ENCODE measurements around the gene ATL3.
"Not testable (repeated sequence)": the region's sequence is repeated elsewhere in the genome, so short reads cannot be mapped to it uniquely, and the experiment has no call there.

Gene ATL3

GRCh38 chr11:63621071-63621470 lies 50.1 kb downstream of the ATL3 start:
- no peak for TF ChIP-seq GATA1 (IDR thresholded peaks at IDR 0.05; ENCODE audit: low read depth, low read length)
- DNase-seq: no peak

- TF ChIP-seq POLR2A (IDR thresholded peaks at IDR 0.05; ENCODE audit: low read length) (no peak), GATA1 (IDR thresholded peaks at IDR 0.05; ENCODE audit: low read depth, low read length) (no peak)
- no peak for DNase-seq
Observed at GRCh38 chr11:63619967-63620366, 51.2 kb downstream of the ATL3 start.

GRCh38 chr11:63617686-63618085 lies 53.5 kb downstream of the ATL3 start:
- DNase-seq: not testable (repeated sequence)

GRCh38 chr11:63616953-63617352 lies 54.2 kb downstream of the ATL3 start:
- TF ChIP-seq GATA1 (IDR thresholded peaks at IDR 0.05; ENCODE audit: low read depth, low read length) (no peak), POLR2A (IDR thresholded peaks at IDR 0.05; ENCODE audit: low read length) (no peak)

DNA sequence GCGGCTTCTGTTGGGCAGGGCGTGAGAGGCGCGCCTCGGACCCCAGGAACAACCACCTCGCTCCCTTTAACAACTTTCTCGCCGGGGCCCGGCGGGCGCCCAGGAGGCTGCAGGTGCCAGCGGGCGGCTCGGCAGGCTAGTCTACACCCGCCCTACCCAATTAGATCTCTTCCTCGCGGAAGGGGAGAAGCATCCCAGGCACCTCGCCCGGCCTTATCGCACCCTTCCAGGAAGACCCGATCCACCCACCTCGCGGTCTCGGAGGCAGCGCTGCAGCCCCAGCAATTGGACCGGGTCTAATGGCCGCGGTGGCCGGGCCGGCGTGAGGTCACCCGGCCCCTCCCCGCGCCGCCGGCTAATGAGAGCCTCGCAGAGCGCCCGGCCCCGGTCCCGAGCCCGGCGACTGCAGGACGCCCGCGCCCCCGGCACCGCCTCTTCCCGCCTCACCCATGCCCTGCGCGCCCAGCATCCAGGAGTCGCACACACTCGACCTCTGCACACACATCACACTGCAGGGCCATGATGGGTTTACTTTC lies 57.0 kb downstream of the ATL3 start, which contains the start of gene PLAAT3:
Gene PLAAT3, minus strand, starts transcription at position 298 of the 536 bp plus-strand sequence. CDS start 419 bp downstream, outside the sequence.
- DNase-seq: peak; percentile 86 to 88
- TF ChIP-seq GATA1 (IDR thresholded peaks at IDR 0.05; ENCODE audit: low read depth, low read length) (no peak), POLR2A (IDR thresholded peaks at IDR 0.05; ENCODE audit: low read length) (no peak)

More at GRCh38 chr11:63616953-63617352, 54.2 kb downstream of the ATL3 start:
- DNase-seq: no peak

DNA sequence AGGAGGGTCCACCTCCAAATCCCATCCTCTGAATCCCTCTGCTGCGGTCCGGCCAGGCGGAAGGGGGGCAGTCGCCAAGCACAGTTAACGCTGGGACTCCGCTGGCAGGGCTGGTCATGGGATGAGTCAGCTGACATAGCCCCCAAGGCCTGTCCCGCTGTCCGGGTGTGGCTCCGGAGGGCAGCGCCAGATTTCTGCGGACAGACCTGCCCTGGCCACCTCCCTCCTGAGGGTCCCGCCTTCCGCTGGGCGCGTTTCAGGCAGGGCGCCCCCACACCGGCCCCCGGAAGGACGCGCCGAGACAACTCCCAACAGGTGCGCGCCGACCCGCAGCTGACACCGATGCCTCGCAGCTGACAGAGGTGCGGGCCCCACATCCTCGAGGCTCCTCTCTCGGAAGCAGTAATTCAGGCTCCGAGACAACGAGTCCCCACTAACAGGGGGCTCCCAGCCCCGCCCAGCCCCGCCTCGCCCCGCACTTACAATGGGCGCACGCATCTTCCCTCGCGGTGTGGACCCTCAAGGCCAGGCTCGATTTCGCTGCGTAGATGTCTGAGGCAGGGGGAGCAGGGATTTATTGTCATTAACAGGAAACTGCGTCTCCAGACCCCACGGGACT lies 57.5 kb downstream of the ATL3 start:
- no peak for TF ChIP-seq GATA1 (IDR thresholded peaks at IDR 0.05; ENCODE audit: low read depth, low read length)
- TF ChIP-seq POLR2A (IDR thresholded peaks at IDR 0.05; ENCODE audit: low read length): no peak
- DNase-seq: peak in 1 of 2 experiments; percentile 45

DNA sequence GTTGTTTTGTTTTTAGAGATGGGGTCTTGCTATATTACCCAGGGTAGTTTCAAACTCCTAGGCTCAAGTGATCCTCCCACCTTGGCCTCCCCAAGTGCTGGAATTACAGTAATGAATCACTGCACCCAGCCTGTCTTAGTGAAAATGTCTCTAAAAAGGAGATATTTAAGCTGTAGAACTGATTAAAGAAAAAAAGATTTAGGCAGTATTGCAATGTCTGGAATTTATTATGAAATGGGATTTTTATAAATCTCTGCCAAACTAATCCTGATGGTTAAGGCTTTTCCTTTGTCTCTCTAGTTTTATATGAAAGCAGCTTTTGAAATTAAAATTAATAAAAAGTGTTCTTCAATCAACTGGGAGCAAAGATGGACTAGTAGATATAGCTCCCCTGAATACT lies 59.0 kb downstream of the ATL3 start:
- DNase-seq: no peak
- no peak for TF ChIP-seq GATA1 (IDR thresholded peaks at IDR 0.05; ENCODE audit: low read depth, low read length)
- TF ChIP-seq POLR2A (IDR thresholded peaks at IDR 0.05; ENCODE audit: low read length): no peak

- DNase-seq: no peak
- TF ChIP-seq POLR2A (IDR thresholded peaks at IDR 0.05; ENCODE audit: low read length) (no peak), GATA1 (IDR thresholded peaks at IDR 0.05; ENCODE audit: low read depth, low read length) (no peak)
Observed at GRCh38 chr11:63611395-63611747, 59.8 kb downstream of the ATL3 start.

DNA sequence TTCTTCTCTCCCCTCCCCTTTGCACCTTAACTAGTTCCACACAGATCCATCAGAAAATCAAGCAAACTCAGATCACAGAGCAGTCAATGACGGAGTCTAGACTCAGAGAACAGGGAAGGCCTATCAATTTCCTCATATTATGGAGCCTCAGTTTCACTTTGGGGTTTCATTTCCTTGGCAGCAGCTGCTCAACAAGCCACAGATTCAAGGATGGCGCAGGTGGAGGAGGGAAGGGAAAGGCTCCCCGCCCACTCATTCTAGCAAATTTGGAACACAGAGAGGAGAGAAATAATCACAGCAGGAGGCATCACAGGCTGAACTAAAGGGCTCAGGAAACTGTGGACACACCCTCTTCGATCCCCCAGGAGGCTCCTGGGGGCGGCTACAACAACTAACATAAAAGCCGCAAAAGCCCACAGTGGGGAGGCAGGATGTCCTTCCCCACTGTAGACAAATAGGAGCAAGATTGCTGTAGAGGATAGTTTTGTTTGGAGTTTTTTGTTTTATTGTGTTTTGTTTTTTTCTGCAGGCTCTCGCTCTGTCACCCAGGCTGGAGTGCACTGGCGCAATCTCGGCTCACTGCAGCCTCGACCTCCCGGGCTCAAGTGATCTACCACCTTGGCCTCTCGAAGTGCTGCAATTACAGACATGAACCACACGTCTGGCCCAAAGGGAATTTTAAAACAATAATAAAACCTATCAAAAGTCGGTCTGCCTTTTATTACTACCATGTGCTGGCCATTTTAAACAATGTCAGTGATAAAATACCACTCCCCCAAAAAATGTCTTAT lies 60.4 kb downstream of the ATL3 start:
- DNase-seq: no peak
- TF ChIP-seq POLR2A (IDR thresholded peaks at IDR 0.05; ENCODE audit: low read length) (no peak), GATA1 (IDR thresholded peaks at IDR 0.05; ENCODE audit: low read depth, low read length) (no peak)

- DNase-seq: no peak
- TF ChIP-seq POLR2A (IDR thresholded peaks at IDR 0.05; ENCODE audit: low read length): no peak
- no peak for TF ChIP-seq GATA1 (IDR thresholded peaks at IDR 0.05; ENCODE audit: low read depth, low read length)
Observed at GRCh38 chr11:63609971-63610580, 61.1 kb downstream of the ATL3 start.

DNA sequence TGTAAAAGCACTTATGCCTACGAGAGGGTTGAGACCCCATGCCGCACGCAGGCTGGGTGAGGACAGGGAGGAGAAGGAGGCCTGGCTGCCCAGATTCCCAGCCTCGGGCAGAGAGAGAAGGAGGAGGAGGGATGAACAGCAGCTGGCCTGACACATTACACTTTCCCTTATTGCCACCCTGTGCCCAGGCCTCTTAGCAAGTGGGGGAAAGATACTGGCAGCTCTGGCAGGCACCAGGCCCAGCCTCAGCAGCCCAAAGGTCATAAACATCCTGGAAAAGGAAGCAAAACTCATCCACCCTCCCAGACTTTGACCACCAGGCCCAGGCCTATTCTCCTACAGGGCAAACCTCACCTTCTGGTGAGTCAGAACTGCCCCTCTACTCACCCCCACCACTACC lies 61.6 kb downstream of the ATL3 start:
- DNase-seq: no peak
- TF ChIP-seq POLR2A (IDR thresholded peaks at IDR 0.05; ENCODE audit: low read length) (no peak), GATA1 (IDR thresholded peaks at IDR 0.05; ENCODE audit: low read depth, low read length) (no peak)

DNA sequence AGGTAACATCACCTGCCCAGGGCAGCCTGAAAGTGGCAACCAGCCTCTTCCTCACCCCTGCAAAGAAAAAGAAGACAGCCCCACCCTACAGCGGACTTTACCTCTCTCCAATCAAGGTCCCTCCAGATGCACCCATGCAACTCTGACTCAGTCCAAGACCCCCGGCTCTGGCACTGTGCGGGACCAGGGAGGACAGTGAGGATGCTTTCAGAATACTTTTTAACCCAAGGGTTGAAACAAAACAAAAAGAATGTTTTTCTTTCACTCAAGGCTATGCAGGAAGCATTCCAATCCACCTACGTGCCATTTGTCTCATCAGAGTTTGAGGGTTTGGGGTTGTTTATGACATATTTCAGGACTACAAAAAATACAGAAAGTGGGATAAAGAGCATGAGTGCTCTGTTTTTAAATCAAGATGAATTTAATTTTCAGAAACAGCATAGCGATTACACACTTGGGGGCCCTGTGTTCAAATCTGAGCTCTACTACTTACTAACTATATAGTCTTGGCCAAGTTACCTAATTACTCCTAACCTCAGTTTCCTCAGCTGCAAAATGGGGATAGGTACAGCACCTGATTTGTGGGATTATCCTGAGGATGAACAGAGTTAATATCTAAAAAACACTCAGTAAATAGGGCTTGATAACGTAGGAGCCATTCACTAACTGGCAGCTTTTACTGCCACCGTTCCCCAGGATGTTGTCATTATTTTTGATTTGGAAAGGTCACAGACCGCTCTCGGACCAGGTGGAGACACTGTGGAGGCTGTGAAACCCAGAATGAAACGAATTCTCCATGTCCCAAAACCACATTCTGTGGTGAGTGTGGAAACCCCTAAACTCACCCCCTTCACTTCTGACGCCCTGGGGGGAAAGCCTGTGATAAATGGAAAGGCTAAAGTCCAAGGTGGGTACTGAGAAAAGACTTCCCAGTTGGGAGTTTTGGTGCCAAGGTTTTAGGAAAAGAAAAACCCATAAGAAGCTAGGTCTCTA lies 62.5 kb downstream of the ATL3 start:
- no peak for DNase-seq
- TF ChIP-seq POLR2A (IDR thresholded peaks at IDR 0.05; ENCODE audit: low read length): no peak
- TF ChIP-seq GATA1 (IDR thresholded peaks at IDR 0.05; ENCODE audit: low read depth, low read length): no peak

DNA sequence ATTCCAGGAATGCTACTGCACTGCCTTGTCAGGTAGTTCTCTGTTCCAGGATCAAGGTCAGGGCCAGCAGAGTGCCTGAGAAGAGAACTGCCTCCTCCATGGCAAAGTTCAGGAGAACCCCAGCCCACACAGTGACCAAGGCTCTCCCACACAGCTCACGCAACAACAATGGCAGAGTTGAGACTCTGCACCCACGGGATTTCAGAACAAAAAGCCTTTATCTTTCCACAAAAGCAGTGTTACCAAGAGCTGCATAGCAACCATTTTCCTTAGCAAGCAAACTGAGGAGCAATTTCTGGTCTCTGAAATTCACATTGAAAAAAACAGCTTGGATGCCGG lies 68.0 kb downstream of the ATL3 start:
- no peak for DNase-seq
- TF ChIP-seq GATA1 (IDR thresholded peaks at IDR 0.05; ENCODE audit: low read depth, low read length): no peak
- no peak for TF ChIP-seq POLR2A (IDR thresholded peaks at IDR 0.05; ENCODE audit: low read length)

DNA sequence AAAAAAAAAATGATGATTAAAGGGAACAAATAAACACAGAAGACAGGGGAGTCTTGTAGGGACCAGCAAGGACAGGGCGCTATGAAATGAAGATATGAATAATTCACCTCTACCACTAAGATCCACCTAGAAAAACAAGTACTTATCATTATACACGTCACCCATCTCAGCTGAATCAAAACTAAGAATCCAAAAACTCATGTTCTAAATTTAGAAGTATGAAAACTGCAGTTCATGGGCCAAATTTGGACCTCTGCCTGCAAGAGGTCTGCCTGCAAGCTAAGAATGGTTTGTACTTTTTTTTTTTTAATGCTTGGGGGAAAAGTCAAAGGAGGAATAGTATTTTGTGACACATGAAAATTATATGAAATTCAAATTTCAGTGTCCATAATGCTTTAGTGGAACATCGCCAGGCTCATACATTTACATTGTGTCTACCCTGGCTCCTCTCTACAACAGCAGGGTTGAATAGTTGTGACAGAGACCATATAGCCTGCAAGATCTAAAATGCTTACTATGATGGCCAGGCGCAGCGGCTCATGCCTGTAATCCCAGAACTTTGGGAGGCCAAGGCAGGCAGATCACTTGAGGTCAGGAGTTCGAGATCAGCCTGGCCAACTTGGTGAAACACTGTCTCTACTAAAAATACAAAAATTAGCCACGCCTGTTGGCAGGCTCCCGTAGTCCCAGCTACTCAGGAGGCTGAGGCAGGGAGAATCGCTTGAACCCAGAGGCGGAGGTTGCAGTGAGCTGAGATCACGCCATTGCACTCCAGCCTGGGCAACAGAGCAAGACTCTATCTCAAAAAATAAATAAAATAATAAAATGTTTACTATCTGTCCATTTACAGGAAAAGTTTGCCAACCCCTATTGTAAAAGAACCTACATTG lies 68.6 kb downstream of the ATL3 start:
- not testable (repeated sequence) for DNase-seq

All from erythroblast (primary cell).